AG09319 (cell line): Measurements from ENCODE around the gene SLC25A13.
A peak's percentile ranks its signal among the peaks of the same experiment; 100 is the strongest.

Source experiments
- DNase-seq: peaks from one replicate; pipeline ENCODE4 v3.0.0-alpha.2; 2010; ENCODE audit warnings: low read depth; ENCODE audit errors: extremely low read depth
- CTCF ChIP-seq: IDR thresholded peaks from 2 replicates; pipeline ENCODE4 v1.5.1; 2011; ENCODE audit warnings: low read depth, mild to moderate bottlenecking, inconsistent platforms, low read length, moderate library complexity

Gene SLC25A13

DNA sequence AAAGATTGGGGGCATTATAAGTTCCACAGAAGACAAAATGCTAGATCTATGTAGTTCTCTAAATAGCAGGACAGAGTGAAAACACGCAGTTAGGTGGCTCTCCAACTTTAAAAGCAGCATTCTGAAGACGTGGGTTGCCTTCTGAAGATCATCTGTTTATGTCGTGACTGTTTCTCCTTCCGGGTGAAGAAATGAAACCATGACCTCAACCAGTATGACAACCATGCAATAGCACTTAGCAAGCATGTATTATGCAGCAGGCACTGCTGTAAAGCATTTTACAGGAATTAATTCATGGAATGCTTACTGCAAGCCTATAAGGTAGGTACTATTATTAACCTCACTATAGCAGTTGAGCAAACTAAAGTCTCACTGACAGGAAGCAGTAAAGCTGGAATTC lies 125.2 kb downstream of the SLC25A13 start:
- no peak for TF ChIP-seq CTCF
- no peak for DNase-seq

DNA sequence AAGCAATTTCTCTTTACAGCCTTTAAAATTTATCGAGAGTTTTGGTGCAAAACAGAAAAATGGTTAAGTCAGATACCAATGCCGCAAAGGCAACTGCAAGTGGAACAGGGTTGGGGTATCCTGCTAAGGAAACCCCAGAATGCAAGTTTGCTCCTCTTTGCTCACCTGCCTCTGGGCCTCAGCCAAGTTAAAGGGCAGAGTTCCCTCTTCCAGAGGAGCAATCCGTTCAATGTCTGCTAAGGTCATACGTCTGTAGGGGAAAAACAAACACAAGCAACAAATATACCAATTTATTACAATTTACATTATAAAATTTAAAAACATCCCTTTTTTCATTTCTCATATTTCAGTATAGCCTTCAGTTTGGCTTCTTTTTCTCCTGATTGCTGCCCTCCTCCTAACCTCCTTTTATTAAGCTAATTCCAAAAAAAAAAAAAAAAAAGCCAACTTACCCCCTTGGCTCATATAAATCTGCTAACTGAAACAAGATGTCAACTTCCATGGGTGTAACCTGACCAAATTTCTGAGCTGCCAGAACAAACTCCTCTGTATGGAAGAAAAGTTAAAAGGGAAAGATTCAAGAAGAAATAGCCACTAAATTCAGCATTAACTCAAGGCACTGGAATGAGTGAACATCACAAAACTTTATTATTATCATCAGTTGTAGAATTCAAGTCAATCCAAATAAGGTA lies 132.6 kb downstream of the SLC25A13 start:
- DNase-seq, result peak; percentile 20
- TF ChIP-seq CTCF, result no peak

GRCh38 chr7:96188591-96188991 lies 133.3 kb downstream of the SLC25A13 start:
- no peak for TF ChIP-seq CTCF
- no peak for DNase-seq

DNA sequence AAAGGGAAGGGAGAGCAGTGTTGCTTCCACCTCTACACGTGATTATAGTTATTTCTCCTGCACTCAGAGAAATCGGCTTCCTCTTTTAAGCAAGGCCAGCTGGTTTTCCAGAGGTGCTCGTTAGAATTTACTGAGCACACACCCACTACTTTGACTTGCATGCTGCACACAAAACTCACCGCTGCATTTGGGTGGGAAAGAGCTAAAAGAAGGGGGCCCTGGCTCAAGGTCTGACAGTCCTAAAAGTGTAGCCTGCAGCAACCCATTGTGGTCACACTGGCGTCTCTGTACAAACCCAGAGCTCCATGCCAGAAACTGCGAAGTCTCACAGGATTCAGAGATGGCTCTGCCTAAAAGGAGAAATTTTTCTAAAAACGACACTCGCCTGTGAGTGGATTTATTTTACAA lies 133.7 kb downstream of the SLC25A13 start:
- TF ChIP-seq CTCF, result no peak
- DNase-seq, result no peak

GRCh38 chr7:96187735-96188134 lies 134.2 kb downstream of the SLC25A13 start:
- DNase-seq, result no peak
- TF ChIP-seq CTCF, result no peak

DNA sequence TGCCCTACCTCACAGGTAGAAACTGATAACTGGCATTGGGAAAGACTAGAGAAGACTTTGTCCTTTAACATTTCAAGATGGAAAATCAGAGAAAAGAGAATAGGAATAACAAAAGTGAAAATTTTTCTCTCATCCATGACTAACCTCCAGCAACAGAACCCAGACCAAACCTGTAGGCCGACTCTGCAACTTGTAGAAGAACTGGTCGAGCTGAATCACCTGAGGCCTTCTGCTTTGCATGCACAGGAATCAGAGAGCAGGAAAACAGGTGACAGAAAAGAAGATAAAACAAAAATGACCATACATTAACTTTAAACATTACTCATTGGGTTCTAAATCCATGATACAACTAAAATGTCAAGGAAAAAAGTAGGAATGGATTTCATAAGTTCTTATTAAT lies 137.1 kb downstream of the SLC25A13 start:
- no peak for TF ChIP-seq CTCF

GRCh38 chr7:96183163-96183670 lies 138.7 kb downstream of the SLC25A13 start:
- no peak; the same call in 1 of the 2 replicates for TF ChIP-seq CTCF
- no peak for DNase-seq

More for the DNA sequence above, 137.1 kb downstream of the SLC25A13 start:
- no peak for DNase-seq
